Measurements from ENCODE around the gene KRT7.

Gene KRT7

GRCh38 chr12:52199294-52199919 lies 33.6 kb upstream of the KRT7 start:
- in situ Hi-C loops (cut with MboI; ENCODE audit: low sequenced_read_pairs): no loop called here

GRCh38 chr12:52200086-52200780 lies 32.8 kb upstream of the KRT7 start:
- in situ Hi-C loops (cut with MboI; ENCODE audit: low sequenced_read_pairs): no loop called here

GRCh38 chr12:52200781-52201450 lies 32.1 kb upstream of the KRT7 start:
- in situ Hi-C loops (cut with MboI; ENCODE audit: low sequenced_read_pairs): no loop called here

GRCh38 chr12:52201451-52201839 lies 31.6 kb upstream of the KRT7 start:
- in situ Hi-C loops (cut with MboI; ENCODE audit: low sequenced_read_pairs): no loop called here

- in situ Hi-C loops (cut with MboI; ENCODE audit: low sequenced_read_pairs): no loop called here
Observed at GRCh38 chr12:52202361-52203078, 30.5 kb upstream of the KRT7 start.

- in situ Hi-C loops (cut with MboI; ENCODE audit: low sequenced_read_pairs): no loop called here
Observed at GRCh38 chr12:52203079-52203921, 29.7 kb upstream of the KRT7 start.

- in situ Hi-C loops (cut with MboI; ENCODE audit: low sequenced_read_pairs): no loop called here
Observed at GRCh38 chr12:52204095-52204930, 28.7 kb upstream of the KRT7 start.

- in situ Hi-C loops (cut with MboI; ENCODE audit: low sequenced_read_pairs): no loop called here
Observed at GRCh38 chr12:52204931-52205505, 28.0 kb upstream of the KRT7 start.

- in situ Hi-C loops (cut with MboI; ENCODE audit: low sequenced_read_pairs): no loop called here
Observed at GRCh38 chr12:52205612-52206303, 27.3 kb upstream of the KRT7 start.

GRCh38 chr12:52206304-52207040 lies 26.6 kb upstream of the KRT7 start:
- in situ Hi-C loops (cut with MboI; ENCODE audit: low sequenced_read_pairs): no loop called here

GRCh38 chr12:52207106-52207505 lies 25.9 kb upstream of the KRT7 start:
- in situ Hi-C loops (cut with MboI; ENCODE audit: low sequenced_read_pairs): no loop called here

- in situ Hi-C loops (cut with MboI; ENCODE audit: low sequenced_read_pairs): no loop called here
Observed at GRCh38 chr12:52207895-52208294, 25.1 kb upstream of the KRT7 start.

- in situ Hi-C loops (cut with MboI; ENCODE audit: low sequenced_read_pairs): no loop called here
Observed at GRCh38 chr12:52208424-52209165, 24.4 kb upstream of the KRT7 start.

GRCh38 chr12:52209321-52209720 lies 23.7 kb upstream of the KRT7 start:
- in situ Hi-C loops (cut with MboI; ENCODE audit: low sequenced_read_pairs): no loop called here

- in situ Hi-C loops (cut with MboI; ENCODE audit: low sequenced_read_pairs): no loop called here
Observed at GRCh38 chr12:52210186-52210924, 22.7 kb upstream of the KRT7 start.

- in situ Hi-C loops (cut with MboI; ENCODE audit: low sequenced_read_pairs): no loop called here
Observed at GRCh38 chr12:52210925-52211650, 22.0 kb upstream of the KRT7 start.
